ENCODE results near the gene CWC15.

The CWC15 gene

DNA sequence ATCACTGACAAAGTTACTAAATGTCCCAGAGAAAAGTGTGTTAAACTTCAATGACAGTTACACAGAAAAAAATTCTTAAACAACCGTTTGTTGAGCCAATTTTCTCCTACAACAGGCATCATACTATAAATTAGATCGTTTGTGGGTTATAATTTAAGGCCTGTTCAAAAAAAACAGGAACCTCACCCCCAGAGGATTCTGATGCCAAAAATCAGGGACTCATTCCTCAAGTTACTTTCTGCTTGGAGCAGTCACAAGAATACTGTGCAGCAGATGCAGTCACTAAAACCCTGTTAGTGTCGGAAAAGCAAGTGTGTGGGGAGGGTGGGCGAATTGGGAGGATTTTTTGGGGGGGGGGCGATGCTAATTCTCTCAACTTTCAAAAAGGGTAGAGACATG, 657 bp downstream of the CWC15 start:
- no peaks in the 10 kb centered on the region for H3K27me3 ChIP-seq (ENCODE audit: low read depth)
- H3K9me3 ChIP-seq, result no peaks in the 10 kb centered on the region
- peaks cover 48% of the 10 kb centered on the region for H3K36me3 ChIP-seq (replicated peaks)
- peak overlapping the region; percentile 74 for H3K4me3 ChIP-seq
- peaks cover 14% of the 10 kb centered on the region; the same call in 1 of the 2 replicates for H3K4me1 ChIP-seq
- DNase-seq (ENCODE audit: low spot score in 2 of 2), result no peak
- in situ Hi-C loops (cut with MboI; ENCODE audit: low sequenced_read_pairs), result no loop called here

DNA sequence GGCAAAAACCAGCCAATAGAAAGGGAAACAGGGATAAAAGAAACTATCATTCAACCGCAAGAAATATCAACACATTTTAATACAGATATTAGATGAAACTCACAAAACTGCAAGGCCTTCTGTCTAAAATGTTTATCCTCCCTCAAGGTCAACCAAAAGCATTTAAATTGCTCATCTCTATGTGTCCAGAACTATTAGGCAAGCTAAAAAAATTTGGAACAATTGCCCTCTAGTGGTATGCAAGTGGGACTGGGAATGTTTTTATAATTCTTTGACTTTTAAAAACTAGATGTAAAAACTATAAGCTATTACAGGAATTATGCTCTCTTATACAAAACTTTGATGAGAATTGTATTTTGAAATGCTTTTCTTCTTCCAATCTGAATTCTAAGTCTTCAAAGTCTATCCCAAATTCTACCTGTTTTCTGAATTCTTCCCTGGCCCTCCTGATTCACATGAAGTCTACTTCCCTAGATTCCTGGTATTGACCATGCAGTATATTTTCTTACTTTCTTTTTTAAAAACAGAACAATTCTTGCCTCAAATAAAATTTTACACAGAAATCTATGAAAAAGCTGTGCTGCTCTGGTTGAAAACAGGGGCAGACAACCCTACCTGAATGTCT, 4.9 kb downstream of the CWC15 start:
- no peaks in the 10 kb centered on the region for H3K27me3 ChIP-seq (ENCODE audit: low read depth)
- H3K4me3 ChIP-seq, result no peak overlapping the region
- DNase-seq (ENCODE audit: low spot score in 2 of 2), result no peak
- no peaks in the 10 kb centered on the region for H3K9me3 ChIP-seq
- in situ Hi-C loops (cut with MboI; ENCODE audit: low sequenced_read_pairs), result no loop called here
- H3K4me1 ChIP-seq, result peaks cover 6% of the 10 kb centered on the region; the same call in 1 of the 2 replicates
- H3K36me3 ChIP-seq (replicated peaks), result peaks cover 82% of the 10 kb centered on the region

DNA sequence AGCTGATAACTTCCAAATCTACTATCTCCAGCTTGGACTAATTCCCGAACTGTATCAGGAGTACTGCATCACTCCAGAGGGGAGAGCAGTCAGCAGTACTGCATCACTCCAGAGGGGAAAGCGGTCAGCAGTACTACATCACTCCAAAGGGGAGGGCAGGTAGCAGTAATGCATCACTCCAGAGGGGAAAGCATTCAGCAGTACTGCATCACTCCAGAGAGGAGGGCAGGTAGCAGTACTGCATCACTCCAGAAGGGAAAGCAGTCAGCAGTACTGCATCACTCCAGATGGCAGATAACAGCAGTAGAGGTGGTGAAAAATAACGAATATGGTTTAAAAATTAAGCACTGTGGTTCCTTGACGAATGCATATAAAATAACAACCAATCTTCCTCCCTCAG, 8.4 kb downstream of the CWC15 start:
- in situ Hi-C loops (cut with MboI; ENCODE audit: low sequenced_read_pairs), result no loop called here
- DNase-seq (ENCODE audit: low spot score in 2 of 2), result no peak
- H3K27me3 ChIP-seq (ENCODE audit: low read depth), result no peaks in the 10 kb centered on the region
- peaks cover 13% of the 10 kb centered on the region for H3K4me1 ChIP-seq
- H3K36me3 ChIP-seq (replicated peaks), result peaks cover 77% of the 10 kb centered on the region
- no peaks in the 10 kb centered on the region for H3K9me3 ChIP-seq
- H3K4me3 ChIP-seq, result no peak overlapping the region

DNA sequence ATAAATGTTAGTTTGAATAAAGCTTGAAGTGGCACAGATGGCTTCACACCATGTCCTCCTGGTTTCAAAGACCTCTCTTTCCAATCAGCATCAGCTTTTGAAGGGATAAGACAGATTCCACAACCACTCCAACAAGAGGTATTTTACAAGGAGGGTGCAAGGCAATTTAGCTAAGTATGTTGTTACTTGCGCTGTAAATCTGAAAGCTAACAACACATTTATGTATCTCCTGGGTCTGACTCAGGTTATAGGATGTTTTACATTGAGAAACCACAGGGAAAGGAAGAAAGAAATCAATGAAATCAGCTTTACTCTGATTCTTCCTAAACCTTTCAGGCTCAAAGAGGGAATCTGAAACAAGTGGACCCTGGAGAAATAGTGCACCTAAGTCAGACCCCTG, 12.1 kb downstream of the CWC15 start:
- no peaks in the 10 kb centered on the region for H3K9me3 ChIP-seq
- DNase-seq (ENCODE audit: low spot score in 2 of 2), result no peak
- H3K4me1 ChIP-seq, result peaks cover 14% of the 10 kb centered on the region
- H3K4me3 ChIP-seq, result no peak overlapping the region
- peaks cover 50% of the 10 kb centered on the region for H3K36me3 ChIP-seq (replicated peaks)
- in situ Hi-C loops (cut with MboI; ENCODE audit: low sequenced_read_pairs), result no loop called here
- no peaks in the 10 kb centered on the region for H3K27me3 ChIP-seq (ENCODE audit: low read depth)

DNA sequence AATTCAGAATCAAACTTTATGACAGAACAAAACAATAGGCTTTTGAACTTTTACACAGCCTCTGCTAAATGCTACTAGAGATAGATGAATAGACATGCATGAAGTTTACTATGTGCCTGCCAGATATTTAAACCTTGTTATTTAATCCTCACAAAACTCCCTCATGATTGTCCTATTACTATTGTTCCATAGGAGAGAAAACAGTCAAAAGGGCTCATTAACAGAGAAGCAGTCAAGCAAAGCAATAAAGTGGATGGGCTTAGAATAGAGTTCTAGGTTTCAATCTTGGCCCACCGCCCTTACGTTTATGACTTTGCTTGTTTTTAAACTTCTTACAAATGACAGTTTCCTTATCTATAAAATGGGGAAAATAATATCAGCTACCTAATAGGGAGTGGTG, 12.9 kb downstream of the CWC15 start:
- peaks cover 44% of the 10 kb centered on the region for H3K36me3 ChIP-seq (replicated peaks)
- H3K4me3 ChIP-seq, result no peak overlapping the region
- H3K27me3 ChIP-seq (ENCODE audit: low read depth), result no peaks in the 10 kb centered on the region
- DNase-seq (ENCODE audit: low spot score in 2 of 2), result peak; percentile 21 to 75
- peaks cover 14% of the 10 kb centered on the region for H3K4me1 ChIP-seq
- in situ Hi-C loops (cut with MboI; ENCODE audit: low sequenced_read_pairs), result no loop called here
- no peaks in the 10 kb centered on the region for H3K9me3 ChIP-seq

DNA sequence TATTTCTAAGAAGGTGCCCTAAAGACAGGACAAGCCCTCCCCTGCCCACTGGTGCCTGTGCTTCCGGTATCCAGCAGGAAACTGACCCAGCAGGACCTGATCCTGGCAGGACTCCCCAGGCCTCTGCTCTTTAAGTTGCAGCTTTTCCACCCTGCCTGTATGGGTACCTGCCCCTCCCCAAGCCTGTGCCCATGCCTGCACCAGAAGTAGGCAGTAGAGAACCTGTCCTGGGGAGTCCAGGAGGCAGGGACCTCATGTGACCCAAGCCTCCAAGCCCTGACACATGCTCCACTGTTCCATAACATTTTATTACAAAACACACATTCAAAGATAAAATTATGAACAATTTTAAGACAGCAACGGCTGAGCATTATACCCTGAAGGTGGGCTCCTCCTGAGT, 14.2 kb downstream of the CWC15 start:
- Histone ChIP-seq H3K9me3 (no peaks in the 10 kb centered on the region), H3K4me1 (peaks cover 14% of the 10 kb centered on the region), H3K4me3 (no peak overlapping the region), H3K36me3 (replicated peaks) (peaks cover 30% of the 10 kb centered on the region), H3K27me3 (ENCODE audit: low read depth) (no peaks in the 10 kb centered on the region)
- in situ Hi-C loops (cut with MboI; ENCODE audit: low sequenced_read_pairs), result no loop called here
- no peak for DNase-seq (ENCODE audit: low spot score in 2 of 2)

DNA sequence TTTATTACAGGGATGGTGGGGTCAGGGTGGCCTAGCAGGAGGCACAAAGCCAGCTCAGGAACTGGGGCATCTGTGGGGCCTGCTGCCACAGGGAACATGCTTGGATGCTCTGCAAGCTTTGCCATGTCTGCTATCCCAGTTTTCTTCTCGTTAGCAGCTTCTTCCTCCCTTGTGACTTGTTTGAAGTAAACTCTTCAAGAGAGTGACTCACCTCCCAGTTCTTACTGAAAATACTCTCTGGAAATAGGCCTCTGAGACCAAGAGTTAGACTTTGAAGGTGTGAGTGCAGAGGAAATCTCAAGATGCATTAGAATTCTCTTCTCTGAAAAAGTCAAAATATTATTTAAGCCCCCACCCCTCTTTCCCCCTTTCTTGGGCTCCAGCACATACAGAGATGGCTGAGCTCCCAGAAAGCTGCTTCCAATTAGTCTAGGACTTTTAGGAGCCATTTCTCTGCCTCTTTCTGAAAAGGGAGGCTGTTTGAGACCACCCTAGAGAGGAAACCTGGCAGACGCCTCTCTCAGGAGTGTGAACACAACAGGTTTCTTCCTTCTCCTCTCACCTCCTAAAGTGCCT, 15.1 kb downstream of the CWC15 start:
- no peak for DNase-seq (ENCODE audit: low spot score in 2 of 2)
- H3K4me1 ChIP-seq, result peaks cover 14% of the 10 kb centered on the region
- no peak overlapping the region for H3K4me3 ChIP-seq
- H3K9me3 ChIP-seq, result no peaks in the 10 kb centered on the region
- no peaks in the 10 kb centered on the region for H3K27me3 ChIP-seq (ENCODE audit: low read depth)
- in situ Hi-C loops (cut with MboI; ENCODE audit: low sequenced_read_pairs), result no loop called here
- H3K36me3 ChIP-seq (replicated peaks), result peaks cover 21% of the 10 kb centered on the region

DNA sequence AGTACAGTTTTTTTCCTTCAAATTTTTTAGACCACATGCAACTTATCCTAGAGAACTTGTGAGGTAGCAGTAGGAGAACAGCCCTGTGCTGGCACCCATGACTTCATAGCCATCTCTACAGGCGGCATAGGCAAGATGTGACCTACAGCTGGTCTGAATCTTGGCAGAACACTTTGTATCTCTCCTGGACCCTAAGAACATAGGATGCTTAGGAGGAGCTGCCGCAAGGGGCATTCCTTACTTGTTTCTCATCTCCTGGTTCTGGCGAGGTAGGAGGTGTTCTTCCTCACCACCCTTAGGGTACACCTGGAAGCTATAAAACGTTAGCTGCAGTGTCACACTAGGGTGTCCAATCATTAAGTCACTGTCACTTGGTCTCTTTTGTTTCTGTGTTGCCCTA, 16.4 kb downstream of the CWC15 start:
- Histone ChIP-seq H3K9me3 (no peaks in the 10 kb centered on the region), H3K36me3 (replicated peaks) (peaks cover 10% of the 10 kb centered on the region)
- in situ Hi-C loops (cut with MboI; ENCODE audit: low sequenced_read_pairs), result no loop called here

DNA sequence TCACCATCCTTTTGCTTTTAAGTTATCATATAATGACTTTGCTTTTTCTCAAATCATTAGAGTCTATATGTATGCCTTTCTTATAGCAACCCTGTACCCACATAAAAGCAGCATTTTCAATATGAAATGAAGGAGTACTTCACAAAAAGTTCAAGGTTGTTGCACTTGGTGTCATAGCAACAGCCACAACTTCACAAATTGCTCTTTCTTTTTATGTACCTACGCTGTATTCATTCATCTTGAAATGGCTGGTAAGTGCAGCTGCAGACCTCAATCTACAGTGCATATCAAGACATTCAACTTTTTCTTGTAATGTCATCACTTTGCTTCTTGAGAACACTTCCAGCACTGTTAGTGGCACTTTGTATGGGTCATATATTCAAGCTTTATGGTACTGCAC, 18.6 kb downstream of the CWC15 start:
- no peak for DNase-seq (ENCODE audit: low spot score in 2 of 2)
- no peaks in the 10 kb centered on the region for H3K9me3 ChIP-seq
- no peak overlapping the region for H3K4me3 ChIP-seq
- H3K27me3 ChIP-seq (ENCODE audit: low read depth), result peaks cover 7% of the 10 kb centered on the region; the same call in 1 of the 2 replicates
- peaks cover 2% of the 10 kb centered on the region; the same call in 1 of the 2 replicates for H3K36me3 ChIP-seq (replicated peaks)
- no peaks in the 10 kb centered on the region for H3K4me1 ChIP-seq
- in situ Hi-C loops (cut with MboI; ENCODE audit: low sequenced_read_pairs), result no loop called here

More for the DNA sequence above, 16.4 kb downstream of the CWC15 start:
- DNase-seq (ENCODE audit: low spot score in 2 of 2), result no peak
- no peak overlapping the region for H3K4me3 ChIP-seq
- H3K27me3 ChIP-seq (ENCODE audit: low read depth), result peaks cover 7% of the 10 kb centered on the region; the same call in 1 of the 2 replicates
- peaks cover 14% of the 10 kb centered on the region for H3K4me1 ChIP-seq

DNA sequence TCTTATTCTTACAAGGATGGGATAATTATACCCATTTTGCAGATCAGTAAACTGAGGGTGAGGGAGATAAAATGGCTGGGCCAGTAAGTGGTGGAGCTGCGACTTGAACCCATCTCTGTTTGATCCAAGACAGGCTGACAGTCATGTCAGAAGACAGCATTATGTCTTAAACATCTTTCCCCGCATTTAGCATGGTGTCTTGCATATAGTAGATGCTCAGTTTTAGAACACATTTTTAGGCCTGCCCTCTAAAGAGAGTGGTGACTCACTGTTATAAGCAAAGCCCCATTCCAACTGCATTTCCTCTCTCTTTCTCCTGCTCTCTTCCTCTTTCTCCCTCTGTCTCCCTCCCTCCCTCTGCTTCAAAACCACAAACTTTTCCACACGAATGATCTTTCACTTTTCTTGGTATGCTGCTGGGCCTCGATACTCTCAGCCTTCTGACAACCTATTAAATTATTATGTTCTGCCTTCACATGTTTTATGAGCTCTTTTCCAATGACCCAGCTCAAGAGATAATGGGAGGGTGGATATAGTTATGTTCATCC, 25.2 kb downstream of the CWC15 start:
- in situ Hi-C loops (cut with MboI; ENCODE audit: low sequenced_read_pairs), result no loop called here
- DNase-seq (ENCODE audit: low spot score in 2 of 2), result no peak

DNA sequence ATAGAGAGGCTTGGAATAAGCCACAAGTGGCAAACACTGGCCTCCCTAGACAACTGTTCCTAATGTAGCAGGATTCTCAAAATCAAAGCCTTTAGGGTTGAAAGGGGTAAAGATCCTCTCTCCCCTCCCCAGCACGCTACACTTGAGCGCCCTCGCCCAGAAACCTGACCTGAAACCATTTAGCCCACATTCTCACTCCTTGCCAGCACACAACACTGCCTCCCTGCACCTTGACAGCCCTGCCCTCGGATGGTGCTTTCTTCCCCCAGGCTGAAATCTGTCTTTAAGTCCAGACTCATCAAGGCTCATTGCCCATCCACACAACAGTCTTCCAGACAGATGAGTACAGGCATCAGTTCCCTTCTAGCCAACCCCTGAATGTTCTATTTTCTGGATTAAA, 26.5 kb downstream of the CWC15 start:
- no peaks in the 10 kb centered on the region for H3K36me3 ChIP-seq (replicated peaks)
- H3K4me1 ChIP-seq, result no peaks in the 10 kb centered on the region
- in situ Hi-C loops (cut with MboI; ENCODE audit: low sequenced_read_pairs), result no loop called here
- no peaks in the 10 kb centered on the region for H3K9me3 ChIP-seq
- no peak overlapping the region for H3K4me3 ChIP-seq
- 0 out of 2 replicates have a peak, but pooled peaks cover 2% of the 10 kb centered on the region for H3K27me3 ChIP-seq (ENCODE audit: low read depth)
- no peak for DNase-seq (ENCODE audit: low spot score in 2 of 2)

More for the DNA sequence above, 25.2 kb downstream of the CWC15 start:
- H3K4me1 ChIP-seq, result no peaks in the 10 kb centered on the region
- H3K36me3 ChIP-seq (replicated peaks), result no peaks in the 10 kb centered on the region
- H3K27me3 ChIP-seq (ENCODE audit: low read depth), result peaks cover 9% of the 10 kb centered on the region; the same call in 1 of the 2 replicates
- H3K4me3 ChIP-seq, result no peak overlapping the region
- H3K9me3 ChIP-seq, result no peaks in the 10 kb centered on the region

DNA sequence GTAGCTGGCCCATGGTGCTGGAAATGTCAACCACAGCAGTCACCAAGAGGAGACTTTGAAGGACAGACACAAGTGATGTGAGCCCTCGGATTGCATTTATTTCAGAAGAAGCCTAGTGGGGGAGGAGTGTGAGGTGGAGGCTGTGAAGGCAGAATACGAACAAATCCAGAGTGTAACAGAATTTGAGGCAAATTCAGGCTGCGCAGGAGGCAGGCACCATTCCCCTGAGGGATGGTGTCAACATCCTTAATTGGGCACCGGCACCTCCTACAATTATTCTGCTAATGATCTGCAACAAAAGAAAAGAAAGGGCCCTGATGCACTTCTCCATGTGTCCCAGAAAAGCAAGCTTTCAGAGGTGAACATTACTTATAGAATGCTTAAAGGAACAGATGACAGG, 32.2 kb downstream of the CWC15 start:
- DNase-seq (ENCODE audit: low spot score in 2 of 2), result peak; percentile 3 to 22
- H3K27me3 ChIP-seq (ENCODE audit: low read depth), result no peaks in the 10 kb centered on the region
- no peak overlapping the region for H3K4me3 ChIP-seq
- in situ Hi-C loops (cut with MboI; ENCODE audit: low sequenced_read_pairs), result no loop called here
- H3K4me1 ChIP-seq, result no peaks in the 10 kb centered on the region; the same call in 1 of the 2 replicates
- H3K9me3 ChIP-seq, result no peaks in the 10 kb centered on the region
- no peaks in the 10 kb centered on the region for H3K36me3 ChIP-seq (replicated peaks)

DNA sequence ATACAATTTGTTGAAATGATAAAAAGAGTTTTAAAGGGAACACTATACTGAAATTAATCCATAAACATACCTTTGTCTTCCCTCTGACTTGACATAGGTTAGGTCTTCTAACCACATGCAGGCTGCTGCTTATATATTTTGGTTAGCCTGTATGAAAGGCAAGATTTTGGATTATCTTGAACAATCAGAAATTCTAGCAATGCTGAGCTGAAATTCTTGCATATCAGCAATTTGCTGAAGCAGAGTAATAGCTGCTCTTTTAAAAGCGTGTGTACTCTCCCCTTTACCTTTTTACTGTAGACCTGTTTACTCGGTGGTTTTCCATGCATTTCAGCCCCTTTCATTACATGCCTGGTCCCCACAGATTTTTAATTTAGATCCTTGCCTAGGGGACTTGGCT, 34.0 kb downstream of the CWC15 start:
- DNase-seq (ENCODE audit: low spot score in 2 of 2), result no peak
- H3K4me3 ChIP-seq, result no peak overlapping the region
- no peaks in the 10 kb centered on the region; the same call in 1 of the 2 replicates for H3K4me1 ChIP-seq
- no peaks in the 10 kb centered on the region for H3K9me3 ChIP-seq
- in situ Hi-C loops (cut with MboI; ENCODE audit: low sequenced_read_pairs), result no loop called here
- H3K36me3 ChIP-seq (replicated peaks), result no peaks in the 10 kb centered on the region
- H3K27me3 ChIP-seq (ENCODE audit: low read depth), result no peaks in the 10 kb centered on the region
